CD4-positive, alpha-beta T cell treated with Interleukin-10 for 1 hour (primary cell): ENCODE results near the gene SLC16A14.

Experiments used
- DNase-seq: peaks from one replicate; pipeline ENCODE4 v3.0.0-alpha.2; 2020

SLC16A14 gene

DNA sequence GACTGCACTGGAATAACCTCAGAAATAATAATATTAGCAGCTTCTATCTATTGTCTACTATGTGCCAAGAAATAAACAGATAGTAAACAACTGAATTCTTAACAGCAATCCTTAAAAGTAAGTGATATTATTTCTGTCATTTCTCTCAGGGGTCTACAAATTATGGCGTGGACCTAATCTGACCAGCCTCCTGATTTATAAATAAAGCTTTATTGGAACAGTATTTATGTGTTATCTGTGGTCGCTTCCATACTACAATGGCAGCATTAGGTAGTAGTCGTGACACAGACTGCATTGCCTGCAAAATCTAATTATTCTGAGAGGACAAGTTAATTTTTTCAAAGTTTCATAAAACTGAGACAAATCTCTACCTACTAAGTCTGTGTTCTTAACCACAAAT lies 49.0 kb downstream of the SLC16A14 start:
- no peak for DNase-seq

- DNase-seq, result no peak
Observed at GRCh38 chr2:230018153-230018552, 50.6 kb downstream of the SLC16A14 start.

GRCh38 chr2:230016844-230017243 lies 51.9 kb downstream of the SLC16A14 start:
- no peak for DNase-seq

GRCh38 chr2:230012267-230012884 lies 56.3 kb downstream of the SLC16A14 start:
- no peak for DNase-seq

DNA sequence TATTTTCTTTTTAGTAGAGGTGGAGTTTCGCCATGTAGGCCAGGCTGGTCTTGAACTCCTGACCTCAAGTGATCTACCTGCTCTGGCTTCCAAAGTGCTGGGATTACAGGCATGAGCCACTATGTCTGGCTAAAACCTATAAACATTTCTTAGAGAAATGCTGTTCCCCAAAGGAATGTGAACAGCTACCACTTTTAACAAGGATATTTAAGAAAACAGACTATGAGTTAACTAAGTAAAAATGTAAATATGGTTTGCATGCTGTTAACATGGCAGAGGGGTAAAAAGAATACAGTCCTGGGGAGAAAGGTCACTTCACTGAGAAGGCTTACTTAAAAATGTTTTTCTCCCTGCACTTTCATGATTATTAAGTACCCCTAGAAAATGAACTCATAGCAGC lies 57.1 kb downstream of the SLC16A14 start:
- DNase-seq, result no peak

- no peak for DNase-seq
Observed at GRCh38 chr2:230010501-230010900, 58.2 kb downstream of the SLC16A14 start.

DNA sequence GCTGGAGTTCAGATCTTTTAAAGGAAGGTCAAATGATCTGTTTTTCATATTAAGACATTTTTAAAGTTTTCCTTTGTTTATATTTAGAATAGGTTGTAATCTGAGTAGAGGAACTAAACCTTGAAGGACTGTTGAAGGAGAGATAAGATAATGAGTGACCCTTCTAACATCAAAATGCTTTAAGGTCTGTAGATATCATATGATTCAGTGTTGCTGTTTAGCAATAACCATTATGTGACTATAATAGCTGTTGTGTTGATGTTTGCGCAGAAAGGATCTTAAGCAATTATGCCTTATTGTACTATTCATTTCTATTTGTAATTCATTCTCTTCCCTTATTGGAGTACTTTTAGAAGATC lies 60.0 kb downstream of the SLC16A14 start:
- no peak for DNase-seq

DNA sequence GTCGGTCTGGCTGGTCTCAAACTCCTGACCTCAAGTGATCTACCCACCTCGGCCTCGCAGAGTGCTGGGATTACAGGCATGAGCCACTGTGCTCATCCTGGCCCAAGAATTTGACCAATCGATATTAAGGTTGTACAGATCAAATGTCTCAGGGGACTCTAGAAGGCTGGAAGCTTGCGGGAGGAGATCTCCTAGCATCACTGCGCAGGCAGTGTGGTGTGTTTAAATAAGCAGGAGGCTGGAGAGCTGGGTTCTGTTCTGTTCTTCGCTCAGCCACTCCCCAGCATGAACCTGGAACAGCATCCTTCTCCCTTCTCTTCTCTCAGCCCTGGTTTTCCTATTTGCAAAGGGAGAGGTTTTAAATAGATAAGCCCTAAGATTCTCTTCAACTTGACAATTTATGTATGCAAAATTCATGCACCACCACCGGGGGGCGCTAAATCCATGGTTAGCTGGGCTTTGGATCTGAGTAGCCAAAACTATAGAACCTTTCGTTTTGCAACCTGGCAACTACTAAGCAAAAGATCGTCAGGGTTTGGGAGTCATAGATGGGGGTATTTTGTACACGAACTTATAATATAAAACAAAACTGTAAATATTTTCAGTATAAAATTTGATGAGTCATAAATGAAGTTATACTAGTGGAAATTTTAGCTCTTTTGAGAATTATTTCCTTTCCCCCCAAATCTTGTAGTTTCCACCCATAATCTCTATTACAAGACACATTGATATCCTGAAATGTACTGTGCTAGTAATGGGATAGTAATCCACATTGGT lies 60.6 kb downstream of the SLC16A14 start:
- peak; percentile 72 for DNase-seq

DNA sequence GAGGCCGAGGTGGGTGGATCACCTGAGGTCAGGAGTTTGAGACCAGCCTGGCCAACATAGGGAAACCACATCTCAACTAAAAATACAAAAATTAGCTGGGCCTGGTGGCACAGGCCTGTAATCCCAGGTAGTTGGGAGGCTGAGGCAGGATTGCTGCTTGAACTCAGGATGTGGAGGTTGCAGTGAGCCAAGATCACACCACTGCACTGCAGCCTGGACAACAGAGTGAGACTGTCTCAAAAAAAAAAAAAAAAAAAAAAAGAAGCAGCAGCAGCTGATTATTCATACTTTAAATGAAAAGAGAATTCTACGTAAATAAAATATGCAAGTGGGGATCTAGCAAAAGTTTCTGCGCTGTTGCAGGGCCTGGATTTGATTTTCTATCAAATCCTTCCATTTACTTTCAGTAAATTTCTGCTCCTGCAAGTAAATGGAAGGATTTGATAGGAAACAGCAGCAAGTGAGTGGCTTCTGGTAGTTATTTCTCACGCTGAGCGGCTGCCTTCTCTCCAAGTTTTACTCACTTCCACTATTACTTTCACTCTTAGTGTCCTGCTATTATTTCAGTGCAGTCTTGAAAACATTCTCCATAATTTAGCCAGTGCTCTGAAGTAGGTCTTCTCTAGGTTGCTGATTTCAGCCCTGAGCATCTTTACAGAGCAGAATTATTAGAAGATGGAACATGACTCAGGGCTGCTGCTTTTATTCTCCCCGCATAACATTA lies 68.4 kb downstream of the SLC16A14 start:
- no peak for DNase-seq

DNA sequence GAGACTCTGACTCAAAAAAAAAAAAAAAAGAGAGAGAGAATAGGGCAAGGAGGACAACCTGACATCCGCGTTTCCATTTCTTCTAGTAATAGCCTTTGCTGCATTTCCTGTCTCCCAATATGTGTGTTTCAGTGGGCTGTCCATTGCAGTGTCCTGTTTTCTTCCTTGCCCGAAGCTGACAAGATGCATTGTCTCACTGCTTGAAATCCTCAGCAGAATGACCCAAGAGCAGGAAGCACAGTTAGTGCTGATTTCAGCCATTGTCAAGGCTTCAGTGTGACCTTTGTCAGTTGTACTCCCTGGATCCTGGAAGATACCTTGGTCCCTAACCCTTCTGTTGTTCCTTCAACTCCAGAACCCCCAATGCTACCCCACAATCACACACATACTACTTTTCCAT lies 71.2 kb downstream of the SLC16A14 start:
- DNase-seq, result no peak

GRCh38 chr2:229996320-229996719 lies 72.4 kb downstream of the SLC16A14 start:
- no peak for DNase-seq

DNA sequence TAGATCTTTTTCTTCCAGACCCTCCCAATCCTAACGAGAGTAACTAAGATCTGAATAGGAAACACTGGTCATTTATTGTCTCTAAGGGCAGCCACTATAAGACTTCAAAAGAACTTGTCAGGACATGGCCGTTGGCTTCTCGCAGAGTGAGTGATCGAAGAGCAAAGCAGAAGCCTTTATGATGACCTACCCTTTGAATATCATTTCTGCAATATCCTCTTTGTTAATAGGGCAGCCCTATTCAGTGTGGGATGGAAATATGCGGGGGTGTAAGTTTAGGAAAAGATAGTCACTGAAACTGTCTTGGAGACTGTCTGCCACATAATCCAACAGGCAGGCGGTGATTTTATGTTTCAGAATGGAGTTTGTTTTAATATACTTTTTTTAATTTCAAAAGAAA lies 75.5 kb downstream of the SLC16A14 start:
- DNase-seq, result no peak
